HG03196 (cell line): Measurements from ENCODE around the gene HSDL2.
"Not testable (repeated sequence)": the region's sequence is repeated elsewhere in the genome, so short reads cannot be mapped to it uniquely, and the experiment has no call there.

Source experiments
- ATAC-seq: cut with Tn5 transposase; IDR thresholded peaks from one replicate; pipeline ENCODE4 v1.9.1; 2021; ENCODE audit not compliant: unreplicated experiment

HSDL2 gene

DNA sequence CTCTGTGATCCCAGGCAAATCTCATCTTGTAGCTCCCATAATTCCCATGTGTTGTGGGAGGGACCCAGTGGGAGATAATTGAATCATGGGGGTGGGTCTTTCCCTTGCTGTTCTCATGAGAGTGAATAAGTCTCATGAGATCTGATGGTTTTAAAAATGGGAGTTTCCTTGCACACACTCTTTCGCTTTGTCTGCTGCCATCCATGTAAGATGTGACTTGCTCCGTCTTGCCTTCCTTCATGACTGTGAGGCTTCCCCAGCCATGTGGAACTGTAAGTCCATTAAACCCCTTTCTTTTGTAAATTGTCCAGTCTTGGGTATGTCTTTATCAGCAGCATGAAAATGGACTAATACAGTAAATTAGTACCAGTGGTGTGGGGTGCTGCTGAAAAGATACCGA, 14.7 kb upstream of the HSDL2 start:
- ATAC-seq, result not testable (repeated sequence)

DNA sequence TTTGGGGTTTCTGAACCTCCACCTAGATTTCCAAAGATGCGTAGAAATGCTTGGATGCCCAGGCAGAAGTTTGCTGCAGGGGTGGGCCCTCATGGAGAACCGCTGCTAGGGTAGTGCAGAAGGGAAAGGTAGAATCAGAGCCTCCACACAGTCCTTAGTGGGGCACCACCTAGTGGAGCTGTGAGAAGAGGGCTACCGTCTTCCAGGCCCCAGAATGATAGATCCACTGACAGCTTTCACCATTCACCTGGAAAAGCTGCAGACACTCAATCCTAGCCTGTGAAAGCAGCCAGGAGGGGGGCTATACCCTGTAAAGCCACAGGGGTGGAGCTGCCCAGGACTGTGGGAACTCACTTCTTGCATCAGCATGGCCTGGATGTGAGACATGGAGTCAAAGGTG, 13.3 kb upstream of the HSDL2 start:
- ATAC-seq, result no peak

GRCh38 chr9:112367465-112367864, 12.4 kb upstream of the HSDL2 start:
- ATAC-seq, result no peak

DNA sequence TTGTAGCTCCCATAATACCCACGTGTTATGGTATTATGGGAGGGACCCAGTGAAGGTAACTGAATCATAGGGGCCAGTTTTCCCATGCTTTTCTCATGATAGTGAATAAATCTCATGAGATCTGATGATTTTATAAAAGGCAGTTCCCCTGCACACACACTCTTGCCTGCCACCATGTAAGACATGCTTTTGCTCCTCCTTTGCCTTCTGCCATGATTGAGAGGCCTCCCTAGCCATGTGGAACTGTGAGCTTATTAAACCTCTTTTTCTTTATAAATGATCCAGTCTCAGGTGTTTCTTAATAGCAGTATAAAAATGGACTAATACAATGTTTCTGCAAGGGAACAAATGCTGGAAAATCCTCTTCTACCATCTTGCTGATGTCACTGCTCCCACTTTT, 10.1 kb upstream of the HSDL2 start:
- ATAC-seq, result no peak

DNA sequence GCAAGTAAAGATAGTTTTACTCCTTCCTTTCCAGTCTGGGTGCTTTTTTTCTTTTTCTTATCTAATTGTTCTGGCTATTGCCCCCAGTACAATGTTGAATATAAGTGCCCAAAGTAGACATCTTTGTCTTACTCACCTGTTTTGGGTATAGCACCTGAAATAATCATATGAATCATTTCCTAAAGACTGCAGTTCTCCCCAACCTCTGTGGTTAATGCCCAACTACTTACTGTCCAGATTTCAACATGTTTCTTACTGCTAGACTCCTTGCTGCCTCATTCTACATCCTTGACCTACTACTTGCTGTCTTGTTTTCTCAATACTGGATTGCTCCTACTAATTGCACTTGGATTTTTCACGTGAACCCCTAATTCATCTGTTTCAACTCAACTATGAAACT, 8.8 kb upstream of the HSDL2 start:
- no peak for ATAC-seq

- not testable (repeated sequence) for ATAC-seq
These were observed 6.2 kb upstream of the HSDL2 start for GRCh38 chr9:112373666-112374065.

- ATAC-seq, result not testable (repeated sequence)
These were observed 5.7 kb upstream of the HSDL2 start for GRCh38 chr9:112374232-112374631.

- no peak for ATAC-seq
These were observed 4.5 kb upstream of the HSDL2 start for GRCh38 chr9:112375361-112375760.

GRCh38 chr9:112377087-112377486, 2.8 kb upstream of the HSDL2 start:
- no peak for ATAC-seq

DNA sequence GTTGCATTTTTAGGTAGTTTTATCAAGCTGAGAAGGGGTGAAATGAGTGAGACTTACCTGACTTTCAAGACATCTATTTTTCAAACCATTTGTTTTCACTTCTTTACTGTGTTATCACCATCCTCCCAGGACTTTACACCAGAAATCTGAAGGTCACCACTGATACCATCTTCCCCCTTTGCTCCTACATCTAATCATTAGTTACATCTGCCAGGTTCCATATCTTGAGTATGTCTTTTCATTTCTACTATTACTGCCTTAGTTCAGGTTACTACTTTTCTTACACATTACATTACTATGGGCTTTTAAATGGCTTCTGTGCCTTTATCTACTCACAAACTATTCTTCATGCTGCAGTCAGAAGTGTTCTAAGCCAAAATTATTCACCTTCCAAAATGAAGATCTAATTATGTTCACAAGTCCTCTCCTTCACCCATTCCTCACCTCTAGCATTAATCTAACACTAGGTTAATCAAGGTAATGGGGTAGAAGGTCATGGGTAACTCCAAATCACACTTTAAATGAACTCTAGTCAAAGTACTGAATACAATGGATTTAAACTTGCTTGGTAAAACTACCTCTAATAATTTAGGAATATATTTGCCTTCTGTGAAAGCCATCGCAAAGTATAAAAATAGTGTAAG, 2.1 kb upstream of the HSDL2 start:
- ATAC-seq, result no peak

DNA sequence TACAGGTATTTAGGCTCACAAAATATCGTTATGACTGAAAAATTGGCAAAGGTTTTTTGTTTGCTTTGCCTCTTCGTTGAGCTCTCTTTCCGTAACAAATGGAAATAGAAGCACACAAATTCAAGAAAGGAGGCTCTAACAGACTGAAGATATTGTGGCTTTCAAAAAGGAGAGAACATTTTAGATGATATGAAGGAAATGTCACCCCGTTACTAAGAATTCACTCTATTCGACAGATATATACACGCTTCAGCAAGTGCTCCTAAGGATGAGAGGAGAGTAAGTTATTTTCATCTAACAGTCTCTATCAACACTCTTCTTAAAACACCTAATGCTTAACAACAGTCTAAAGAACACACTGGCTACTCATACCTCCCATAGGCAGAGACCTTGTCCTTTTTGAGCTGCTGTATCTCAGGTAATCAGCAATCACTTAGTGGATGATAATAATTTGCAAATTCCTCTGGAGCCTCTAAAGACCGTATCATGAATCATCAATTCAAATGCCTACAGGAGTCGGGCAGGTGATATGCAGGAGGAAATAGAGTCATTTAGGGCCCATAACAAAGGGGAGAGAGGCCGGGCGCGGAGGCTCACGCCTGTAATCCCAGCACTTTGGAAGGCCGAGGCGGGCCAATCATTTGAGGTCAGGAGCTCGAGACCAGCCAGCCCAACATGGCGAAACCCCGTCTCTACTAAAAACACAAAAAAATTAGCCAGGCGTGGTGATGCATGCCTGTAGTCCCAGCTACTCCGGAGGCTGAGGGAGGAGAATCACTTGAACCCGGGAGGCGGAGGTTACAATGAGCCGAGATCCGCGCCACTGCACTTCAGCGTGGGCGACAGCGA, 1.4 kb upstream of the HSDL2 start:
- peak; percentile 8 for ATAC-seq

DNA sequence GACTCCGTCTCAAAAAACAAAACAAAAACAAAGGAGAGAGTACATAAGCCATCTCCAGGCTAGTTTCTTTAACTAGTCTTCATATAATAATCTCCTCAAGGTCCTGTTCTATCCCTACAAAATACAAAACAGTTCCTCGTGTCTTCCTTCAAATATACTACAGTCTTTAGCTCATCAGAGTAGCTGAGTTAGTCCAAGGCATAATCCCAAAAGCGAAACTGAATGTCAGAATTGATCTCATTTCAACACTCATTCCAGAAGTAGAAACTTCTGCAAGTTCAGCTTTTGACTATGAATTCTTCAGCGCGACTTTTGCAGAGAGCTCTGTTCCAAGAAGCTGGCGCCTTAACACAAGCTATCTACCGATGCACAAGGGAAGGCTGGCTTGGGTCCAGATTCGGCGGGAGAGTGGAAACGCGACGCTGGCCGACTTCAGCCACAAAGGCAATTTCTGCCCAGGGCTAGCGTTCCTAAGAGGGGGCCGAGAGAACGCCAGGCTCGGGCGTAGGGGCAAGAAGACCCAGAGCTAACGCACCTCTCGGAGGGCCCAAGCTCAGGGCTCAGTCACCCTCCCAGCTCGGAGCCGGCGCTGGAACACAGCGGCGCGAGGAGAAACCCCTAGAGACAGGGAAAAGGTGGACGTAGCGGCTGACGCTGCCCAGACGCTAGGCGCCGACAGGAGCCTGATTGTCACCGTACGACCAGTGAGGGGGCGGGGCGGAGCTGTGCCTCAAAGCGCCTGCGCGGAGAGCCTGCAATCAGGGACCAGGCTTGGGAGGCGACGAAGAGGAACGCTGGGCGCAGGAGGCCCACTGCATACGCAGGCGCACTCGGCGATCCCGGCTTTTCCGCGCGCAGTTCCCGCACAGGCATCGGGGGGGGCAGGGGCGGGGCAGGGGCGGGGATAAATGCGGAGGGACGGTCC, 469 bp upstream of the HSDL2 start:
- ATAC-seq, result peak; percentile 77

- no peak for ATAC-seq
These were observed 915 bp downstream of the HSDL2 start for GRCh38 chr9:112380825-112381221.

GRCh38 chr9:112382066-112382465, 2.2 kb downstream of the HSDL2 start:
- ATAC-seq, result no peak

- ATAC-seq, result no peak
These were observed 2.8 kb downstream of the HSDL2 start for GRCh38 chr9:112382501-112383364.

DNA sequence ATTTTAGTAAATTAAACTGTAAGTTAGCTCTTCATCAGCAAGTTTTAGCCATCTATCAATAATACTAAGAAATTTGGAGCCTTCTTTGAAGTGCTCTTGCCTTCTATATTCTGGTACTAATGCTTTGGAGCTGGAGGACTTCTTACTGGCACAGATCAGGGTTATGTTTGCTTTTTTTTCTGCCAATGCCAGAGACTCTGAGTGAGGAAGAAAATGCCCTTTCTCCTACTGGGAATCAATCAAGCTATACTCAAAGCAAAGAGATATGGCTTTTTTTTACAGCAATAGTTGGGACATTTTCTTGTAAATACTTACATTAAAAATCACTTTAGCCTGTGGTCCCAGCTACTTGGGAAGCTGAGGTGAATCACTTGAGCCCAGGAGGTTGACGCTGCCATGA, 4.3 kb downstream of the HSDL2 start:
- no peak for ATAC-seq

DNA sequence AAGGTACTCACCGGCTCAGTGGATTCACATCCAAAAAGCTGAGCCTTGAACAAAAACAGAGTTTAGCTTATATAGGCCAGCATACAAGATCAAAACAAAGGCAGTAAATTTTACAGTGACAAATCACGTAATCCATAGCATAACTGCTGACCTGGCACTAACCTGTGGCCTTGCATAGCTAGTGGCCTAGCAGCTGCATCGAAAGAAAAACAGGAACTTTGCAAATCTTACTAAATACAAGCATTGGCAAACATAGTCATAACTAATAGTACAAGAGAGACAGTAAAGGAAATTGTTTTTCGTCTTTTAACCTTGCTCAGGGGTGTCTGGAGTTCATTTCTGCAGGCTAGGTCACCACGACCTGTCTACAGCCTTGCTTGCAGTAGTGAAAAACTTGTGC, 4.8 kb downstream of the HSDL2 start:
- no peak for ATAC-seq

DNA sequence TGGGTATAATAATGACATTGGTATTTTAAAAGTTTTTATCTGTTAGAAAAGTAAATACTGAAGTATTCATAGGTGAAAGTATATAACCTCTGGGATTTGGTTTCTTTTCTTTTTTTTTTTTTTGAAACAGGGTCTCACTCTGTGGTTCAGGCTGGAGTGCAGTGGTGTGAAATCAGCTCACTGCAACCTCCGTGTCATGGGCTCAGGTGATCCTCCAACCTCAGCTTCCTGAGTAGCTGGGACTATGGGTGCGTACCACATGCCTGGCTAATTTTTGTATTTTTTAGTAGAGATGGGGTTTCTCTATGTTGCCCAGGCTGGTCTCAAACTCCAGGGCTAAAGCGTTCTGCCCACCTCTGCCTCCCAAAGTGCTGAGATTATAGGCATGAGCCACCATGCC, 7.2 kb downstream of the HSDL2 start:
- ATAC-seq, result no peak

GRCh38 chr9:112389897-112390296, 10.0 kb downstream of the HSDL2 start:
- ATAC-seq, result not testable (repeated sequence)

DNA sequence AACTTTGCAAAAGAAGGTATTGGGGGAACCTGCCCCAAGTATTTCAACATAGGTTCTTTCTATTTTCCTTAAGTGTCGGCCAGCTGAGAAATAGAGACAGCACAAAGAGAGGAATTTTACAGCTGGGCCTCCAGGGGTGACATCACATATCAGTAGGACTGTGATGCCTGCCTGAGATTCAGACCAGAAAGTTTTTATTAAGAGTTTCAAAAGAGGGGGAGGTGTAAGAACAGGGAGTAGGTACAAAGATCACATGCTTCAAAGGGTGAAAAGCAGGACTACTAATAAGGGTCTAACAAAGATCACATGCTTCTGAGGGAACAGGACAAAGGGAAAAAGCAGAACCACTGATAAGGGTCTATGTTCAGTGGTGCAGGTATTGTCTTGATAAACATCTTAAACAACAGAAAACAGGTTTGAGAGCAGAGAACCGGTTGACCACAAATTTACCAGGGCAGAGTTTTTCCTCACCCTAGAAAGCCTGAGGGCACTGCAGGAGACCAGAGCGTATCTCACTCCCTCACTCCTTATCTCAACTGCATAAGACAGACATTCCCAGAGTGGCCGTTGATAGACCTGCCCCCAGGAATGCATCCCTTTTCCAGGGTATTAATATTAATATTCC, 12.1 kb downstream of the HSDL2 start:
- ATAC-seq, result not testable (repeated sequence)
